Measurements from ENCODE around the gene SRF.
A peak's percentile ranks its signal among the peaks of the same experiment; 100 is the strongest.

The SRF gene

DNA sequence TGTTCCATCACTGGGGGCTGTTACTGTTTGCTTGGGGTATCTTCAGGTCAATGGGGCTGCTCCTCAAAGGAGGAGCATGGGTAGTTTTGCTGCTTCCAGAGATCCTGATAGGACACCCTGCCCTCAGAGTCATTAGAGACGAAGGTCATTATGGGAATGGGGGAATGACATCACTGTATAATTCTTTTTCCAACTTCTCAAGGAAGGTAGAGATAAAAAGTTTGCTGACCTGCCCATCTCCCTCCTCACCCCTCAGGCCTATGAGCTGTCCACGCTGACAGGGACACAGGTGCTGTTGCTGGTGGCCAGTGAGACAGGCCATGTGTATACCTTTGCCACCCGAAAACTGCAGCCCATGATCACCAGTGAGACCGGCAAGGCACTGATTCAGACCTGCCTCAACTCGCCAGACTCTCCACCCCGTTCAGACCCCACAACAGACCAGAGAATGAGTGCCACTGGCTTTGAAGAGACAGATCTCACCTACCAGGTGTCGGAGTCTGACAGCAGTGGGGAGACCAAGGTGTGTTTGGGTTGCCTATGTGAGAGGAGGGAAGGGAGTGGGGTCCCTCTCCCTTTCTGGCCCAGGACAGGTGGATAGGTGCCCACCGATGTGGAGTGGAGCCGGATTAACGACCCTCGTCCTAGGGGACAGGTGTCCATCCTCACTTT lies 2.7 kb downstream of the SRF start:
- no peaks in the 10 kb centered on the region for H3K9me3 Mint-ChIP-seq
- peak overlapping the region; percentile 93 for H3K27ac Mint-ChIP-seq
- H3K4me1 Mint-ChIP-seq = peaks cover 54% of the 10 kb centered on the region
- peaks cover 67% of the 10 kb centered on the region for H3K36me3 Mint-ChIP-seq
- peak overlapping the region; percentile 89 for H3K4me3 Mint-ChIP-seq
- ATAC-seq (no peak), DNase-seq (ENCODE audit: low spot score in 2 of 2) (peak in 1 of 2 donors; percentile 21)

DNA sequence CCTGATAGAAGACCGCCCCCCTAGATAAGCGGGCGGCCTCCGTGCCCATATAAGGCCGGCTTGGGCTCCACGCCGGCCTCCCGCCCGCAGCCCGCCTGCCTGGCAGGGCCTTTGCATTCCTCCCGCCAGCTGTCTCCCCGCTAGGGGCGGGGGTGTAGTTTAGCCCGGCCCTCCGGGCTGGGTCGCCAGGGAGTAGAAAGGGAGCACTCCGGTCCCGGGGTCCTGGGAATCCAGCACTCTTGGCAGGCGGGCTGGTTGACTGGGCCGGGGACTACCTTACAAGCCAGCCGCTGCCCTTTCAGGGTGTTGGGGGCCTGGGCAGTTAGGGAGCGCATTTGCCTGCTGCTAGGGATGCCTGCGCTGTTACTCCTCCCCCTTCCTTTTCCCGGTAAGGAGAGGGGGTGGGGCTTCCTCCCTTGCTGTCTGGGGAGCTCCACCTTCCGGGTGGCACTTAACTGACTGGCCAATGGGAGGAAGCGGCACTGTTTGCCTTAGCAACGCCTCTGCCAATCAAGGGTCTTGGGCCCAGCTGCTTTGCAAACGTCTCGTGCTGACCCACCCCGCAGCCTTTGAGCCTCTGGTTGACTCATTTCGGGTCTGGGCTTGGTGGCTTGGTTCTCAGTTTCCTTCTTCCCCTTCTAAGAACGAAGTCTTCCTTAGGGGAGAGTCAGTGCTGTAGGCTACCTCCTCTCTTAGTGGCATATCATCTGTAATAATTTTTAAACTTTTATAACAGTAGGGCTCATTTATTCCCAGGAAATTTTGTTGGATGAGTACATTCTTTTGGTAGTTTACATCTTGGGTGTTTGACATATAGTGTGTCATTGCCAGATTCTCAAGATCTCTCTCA lies 3.4 kb downstream of the SRF start:
- peak; percentile 86 for ATAC-seq
- Mint-ChIP-seq H3K36me3 (peaks cover 75% of the 10 kb centered on the region), H3K4me1 (peaks cover 54% of the 10 kb centered on the region)

DNA sequence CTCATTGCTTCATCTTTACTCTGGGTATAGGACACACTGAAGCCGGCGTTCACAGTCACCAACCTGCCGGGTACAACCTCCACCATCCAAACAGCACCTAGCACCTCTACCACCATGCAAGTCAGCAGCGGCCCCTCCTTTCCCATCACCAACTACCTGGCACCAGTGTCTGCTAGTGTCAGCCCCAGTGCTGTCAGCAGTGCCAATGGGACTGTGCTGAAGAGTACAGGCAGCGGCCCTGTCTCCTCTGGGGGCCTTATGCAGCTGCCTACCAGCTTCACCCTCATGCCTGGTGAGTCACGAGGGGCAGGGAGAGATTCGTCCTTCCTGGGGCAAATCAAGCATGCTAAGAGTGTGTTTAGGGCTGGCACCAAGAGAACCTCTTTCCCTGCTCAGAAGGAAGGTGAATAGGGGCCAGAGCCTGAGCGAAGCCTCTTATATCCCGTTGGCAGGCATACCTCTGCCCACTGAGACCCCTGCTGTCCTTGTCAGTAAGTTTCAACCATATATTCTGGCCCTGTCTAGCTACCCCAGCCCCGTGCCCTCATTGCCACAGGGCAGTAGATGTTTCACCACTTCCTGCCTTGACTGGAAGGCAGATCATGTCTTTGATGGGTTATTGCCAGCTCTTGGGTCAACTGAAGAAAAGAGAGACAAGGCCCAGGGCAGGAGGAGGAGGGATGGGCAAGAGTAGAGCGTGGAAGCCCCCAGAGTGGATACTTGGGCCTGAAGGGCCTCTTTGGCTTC lies 4.8 kb downstream of the SRF start:
- DNase-seq (ENCODE audit: low spot score in 2 of 2) = no peak
- no peak for ATAC-seq
- H3K27ac Mint-ChIP-seq = peak overlapping the region; percentile 93
- H3K36me3 Mint-ChIP-seq = peaks cover 82% of the 10 kb centered on the region
- H3K4me1 Mint-ChIP-seq = peaks cover 48% of the 10 kb centered on the region
- H3K9me3 Mint-ChIP-seq = no peaks in the 10 kb centered on the region
- peak overlapping the region; percentile 89 for H3K4me3 Mint-ChIP-seq

More for the DNA sequence above, 3.4 kb downstream of the SRF start:
- Mint-ChIP-seq H3K4me3 (peak overlapping the region; percentile 89), H3K9me3 (no peaks in the 10 kb centered on the region), H3K27ac (peak overlapping the region; percentile 93)
- peak; percentile 86 to 98 for DNase-seq (ENCODE audit: low spot score in 2 of 2)

DNA sequence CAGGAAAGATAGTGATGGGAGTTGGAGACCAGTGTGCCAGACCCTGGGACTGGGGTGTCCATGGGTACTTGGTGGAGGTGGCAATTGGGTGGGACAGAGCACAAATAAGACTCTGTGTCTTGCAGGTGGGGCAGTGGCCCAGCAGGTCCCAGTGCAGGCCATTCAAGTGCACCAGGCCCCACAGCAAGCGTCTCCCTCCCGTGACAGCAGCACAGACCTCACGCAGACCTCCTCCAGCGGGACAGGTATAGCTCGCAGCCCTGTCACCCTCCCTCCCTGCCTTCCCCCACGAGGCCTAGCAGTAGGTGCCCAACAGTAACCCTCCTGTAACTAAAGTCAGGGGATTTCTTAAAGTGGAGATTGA lies 5.3 kb downstream of the SRF start:
- DNase-seq (ENCODE audit: low spot score in 2 of 2) = no peak
- Mint-ChIP-seq H3K36me3 (peaks cover 82% of the 10 kb centered on the region), H3K4me3 (no peak overlapping the region), H3K4me1 (peaks cover 51% of the 10 kb centered on the region), H3K9me3 (no peaks in the 10 kb centered on the region), H3K27ac (peak overlapping the region; percentile 93)
- no peak for ATAC-seq

DNA sequence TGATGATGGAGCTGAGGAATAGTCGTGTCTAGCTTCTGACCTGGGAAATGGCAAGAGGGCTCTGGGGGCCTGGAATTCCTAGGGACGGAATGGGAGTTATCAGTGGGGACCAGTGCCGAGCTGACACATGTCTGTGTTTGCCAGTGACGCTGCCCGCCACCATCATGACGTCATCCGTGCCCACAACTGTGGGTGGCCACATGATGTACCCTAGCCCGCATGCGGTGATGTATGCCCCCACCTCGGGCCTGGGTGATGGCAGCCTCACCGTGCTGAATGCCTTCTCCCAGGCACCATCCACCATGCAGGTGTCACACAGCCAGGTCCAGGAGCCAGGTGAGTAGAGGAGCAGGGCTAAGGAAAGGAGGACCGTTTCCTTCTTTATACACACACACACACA lies 7.1 kb downstream of the SRF start:
- H3K4me3 Mint-ChIP-seq = no peak overlapping the region
- ATAC-seq = no peak
- H3K9me3 Mint-ChIP-seq = no peaks in the 10 kb centered on the region
- no peak overlapping the region for H3K27ac Mint-ChIP-seq
- H3K36me3 Mint-ChIP-seq = peaks cover 80% of the 10 kb centered on the region
- no peak for DNase-seq (ENCODE audit: low spot score in 2 of 2)
- peaks cover 54% of the 10 kb centered on the region for H3K4me1 Mint-ChIP-seq

DNA sequence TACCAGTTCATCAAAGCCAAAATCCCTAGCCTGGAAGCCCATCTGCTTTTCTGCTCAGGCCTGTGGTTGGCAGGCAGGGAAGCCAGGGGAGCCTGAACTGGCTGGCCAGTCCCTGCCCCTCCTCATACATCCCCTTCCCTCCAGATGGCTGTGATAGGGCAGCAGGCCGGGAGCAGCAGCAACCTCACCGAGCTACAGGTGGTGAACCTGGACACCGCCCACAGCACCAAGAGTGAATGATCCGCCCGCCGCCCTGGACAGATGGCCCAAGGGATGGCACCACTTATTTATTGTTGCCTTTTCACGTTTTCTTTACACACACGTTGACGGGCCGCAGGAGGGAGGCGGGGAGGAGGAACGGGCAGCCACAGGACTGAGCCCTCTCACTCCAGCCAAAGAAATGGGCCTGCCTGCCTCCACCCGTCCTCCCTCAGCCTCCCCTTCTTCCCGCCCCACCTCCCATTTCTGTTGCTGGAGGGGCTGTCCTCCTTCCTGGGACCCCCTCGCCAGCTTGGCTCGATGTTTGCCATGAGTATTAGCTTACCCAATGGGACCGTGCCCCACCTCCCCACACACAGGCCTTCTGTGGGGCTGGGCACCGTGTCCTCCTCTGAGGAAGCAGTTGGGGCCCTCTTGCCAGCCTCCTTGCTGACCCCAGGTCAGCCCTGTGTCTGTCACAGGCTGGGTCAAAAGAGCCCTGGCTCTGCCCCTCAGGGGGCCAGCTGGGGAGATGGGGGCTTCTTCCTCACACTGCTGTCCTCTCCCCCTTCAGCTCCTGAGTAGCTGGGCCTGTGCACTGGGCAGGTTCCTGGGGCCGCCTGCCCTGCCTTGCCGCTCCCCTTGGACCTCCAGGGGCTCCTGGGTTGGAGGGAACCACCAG lies 8.1 kb downstream of the SRF start:
- H3K4me1 Mint-ChIP-seq = peaks cover 54% of the 10 kb centered on the region
- H3K36me3 Mint-ChIP-seq = peaks cover 74% of the 10 kb centered on the region
- ATAC-seq (no peak), DNase-seq (ENCODE audit: low spot score in 2 of 2) (no peak)
- H3K9me3 Mint-ChIP-seq = no peaks in the 10 kb centered on the region
- H3K27ac Mint-ChIP-seq = no peak overlapping the region
- no peak overlapping the region for H3K4me3 Mint-ChIP-seq

DNA sequence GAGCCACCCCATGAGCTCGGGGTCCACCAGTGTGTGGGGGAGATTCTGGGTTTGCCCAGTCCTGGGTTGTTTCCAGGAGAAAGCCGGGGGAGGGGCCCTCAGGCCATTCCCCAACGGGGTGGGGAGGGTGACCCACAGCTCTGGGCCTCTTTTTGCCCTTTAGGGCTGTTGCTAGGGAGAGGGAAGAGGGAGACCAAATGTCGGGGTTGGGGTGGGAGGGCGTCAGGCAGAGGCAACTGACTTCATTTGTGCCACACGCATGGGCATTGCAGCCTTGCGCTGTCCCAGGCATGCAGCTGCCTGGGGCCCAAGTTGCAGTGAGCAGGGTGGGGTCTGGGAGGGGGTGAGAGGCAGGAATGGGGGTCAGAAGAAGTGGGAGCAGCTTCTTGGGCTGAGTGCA lies 9.0 kb downstream of the SRF start:
- H3K4me1 Mint-ChIP-seq = peaks cover 54% of the 10 kb centered on the region
- H3K27ac Mint-ChIP-seq = no peak overlapping the region

DNA sequence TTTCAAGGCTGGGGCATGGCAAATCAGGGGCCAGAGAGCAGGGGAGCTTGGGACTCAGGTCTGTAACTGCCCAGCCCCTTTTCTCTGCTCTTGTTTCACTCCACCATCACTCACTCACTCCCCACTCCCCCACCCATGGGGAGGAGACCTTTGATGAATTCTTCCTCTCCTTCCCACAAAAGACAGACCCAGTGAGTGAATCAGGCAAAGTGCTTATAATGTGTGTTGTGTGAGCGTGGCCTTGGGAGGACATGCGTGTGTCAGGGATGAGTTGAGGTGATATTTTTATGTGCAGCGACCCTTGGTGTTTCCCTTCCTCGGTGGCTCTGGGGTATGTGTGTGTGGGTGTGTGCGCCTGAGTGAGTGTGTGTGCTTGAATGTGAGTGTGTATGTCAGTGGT lies 9.9 kb downstream of the SRF start:
- Mint-ChIP-seq H3K4me1 (peaks cover 49% of the 10 kb centered on the region), H3K27ac (peak overlapping the region; percentile 85), H3K4me3 (peak overlapping the region; percentile 83), H3K36me3 (peaks cover 71% of the 10 kb centered on the region), H3K9me3 (no peaks in the 10 kb centered on the region)
- ATAC-seq (no peak), DNase-seq (ENCODE audit: low spot score in 2 of 2) (no peak)

More for the DNA sequence above, 9.0 kb downstream of the SRF start:
- H3K9me3 Mint-ChIP-seq = no peaks in the 10 kb centered on the region
- H3K36me3 Mint-ChIP-seq = peaks cover 74% of the 10 kb centered on the region
- DNase-seq (ENCODE audit: low spot score in 2 of 2) (no peak), ATAC-seq (no peak)
- H3K4me3 Mint-ChIP-seq = no peak overlapping the region

DNA sequence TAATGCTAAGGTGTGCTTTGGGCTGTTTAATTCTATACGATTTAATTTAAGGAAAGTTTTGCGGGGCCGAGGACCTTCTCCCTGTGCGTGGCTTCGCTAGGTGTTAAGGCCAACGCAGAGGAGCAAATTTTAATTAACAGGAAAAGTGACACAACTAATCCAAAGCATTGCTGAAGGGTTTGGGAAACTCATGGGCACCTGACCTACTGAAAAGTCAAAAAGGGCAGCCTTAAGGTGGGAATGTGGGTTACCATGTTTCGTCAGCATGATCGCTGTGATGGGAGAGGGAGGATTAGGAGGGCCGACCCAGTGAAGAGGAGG lies 10.5 kb downstream of the SRF start:
- no peaks in the 10 kb centered on the region for H3K9me3 Mint-ChIP-seq
- peaks cover 71% of the 10 kb centered on the region for H3K36me3 Mint-ChIP-seq
- no peak for DNase-seq (ENCODE audit: low spot score in 2 of 2)
- no peak for ATAC-seq
- H3K4me3 Mint-ChIP-seq = peak overlapping the region; percentile 83
- H3K4me1 Mint-ChIP-seq = peaks cover 50% of the 10 kb centered on the region
- H3K27ac Mint-ChIP-seq = peak overlapping the region; percentile 85

DNA sequence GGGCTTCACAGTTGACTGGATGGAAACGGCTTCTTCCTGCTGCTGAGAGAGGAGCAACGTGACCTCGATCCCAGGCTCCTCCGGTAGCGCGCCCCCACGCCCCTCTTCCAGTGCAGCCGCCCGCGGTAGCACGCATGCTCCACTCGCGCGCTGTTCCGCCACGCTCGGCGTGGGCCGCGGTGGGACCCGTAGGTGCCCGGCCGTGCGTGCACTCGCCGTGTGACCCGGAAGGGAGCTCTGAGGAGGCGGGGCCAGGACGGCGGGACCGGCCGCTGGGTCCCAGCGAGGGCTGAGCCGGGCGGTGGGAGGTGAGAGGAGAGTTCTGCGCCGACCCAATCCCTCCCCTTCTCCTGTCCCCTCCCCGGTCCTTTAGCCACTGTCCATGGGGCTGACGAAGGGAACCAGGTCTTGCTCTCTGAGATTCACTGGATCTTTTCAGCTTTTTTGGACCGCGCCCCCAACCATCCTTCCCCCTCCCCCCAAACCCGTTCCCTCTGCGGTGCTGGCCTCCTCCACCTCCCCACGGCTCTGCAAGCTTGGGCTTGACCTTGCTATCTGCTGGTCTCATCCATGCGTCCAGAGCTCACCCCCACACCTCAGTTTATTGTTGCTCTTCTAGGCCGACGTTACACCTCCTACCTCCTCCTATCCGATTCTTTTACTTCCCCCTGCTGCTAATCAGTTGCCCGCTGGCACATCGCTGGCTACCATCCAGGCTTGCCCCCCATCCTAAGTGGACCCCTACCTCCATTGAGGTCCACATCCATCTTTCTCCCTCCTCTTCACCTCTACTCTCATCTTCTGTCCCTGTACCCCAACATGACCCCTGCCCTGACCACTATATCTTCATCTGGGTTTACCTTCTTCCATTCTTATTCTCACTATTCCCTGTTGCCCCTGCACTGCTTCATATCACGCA lies 11.1 kb downstream of the SRF start, which contains the start of gene CUL9:
CUL9 (plus strand) TSS at position 255 of the 919 bp plus-strand sequence. CDS start 2,115 bp downstream, outside the sequence.
- ATAC-seq (peak; percentile 98), DNase-seq (ENCODE audit: low spot score in 2 of 2) (peak; percentile 74 to 90)
- H3K4me1 Mint-ChIP-seq = peaks cover 51% of the 10 kb centered on the region

DNA sequence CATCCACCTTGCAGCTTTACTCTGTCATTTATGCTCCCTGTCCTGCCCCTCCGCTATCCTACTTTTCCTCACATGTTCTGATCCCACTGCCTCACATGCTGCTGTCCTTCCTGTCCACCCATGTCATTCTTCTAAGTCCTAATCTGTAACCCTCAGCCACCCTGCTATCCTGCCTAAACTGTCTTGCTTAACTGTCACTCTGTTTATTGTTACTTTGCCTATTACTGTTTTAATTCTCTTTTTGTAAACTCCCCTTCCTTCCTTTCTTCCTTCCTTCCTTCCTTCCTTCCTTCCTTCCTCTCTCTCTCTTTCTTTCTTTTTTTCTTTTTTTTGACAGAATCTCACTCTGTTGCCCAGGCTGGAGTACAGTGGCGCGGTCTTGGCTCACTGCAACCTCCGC lies 12.4 kb downstream of the SRF start:
- Mint-ChIP-seq H3K27ac (peak overlapping the region; percentile 85), H3K4me3 (peak overlapping the region; percentile 83), H3K9me3 (no peaks in the 10 kb centered on the region), H3K36me3 (peaks cover 68% of the 10 kb centered on the region), H3K4me1 (peaks cover 51% of the 10 kb centered on the region)
- DNase-seq (ENCODE audit: low spot score in 2 of 2) (no peak), ATAC-seq (no peak)

More for the DNA sequence above, 11.1 kb downstream of the SRF start, which contains the start of gene CUL9:
- Mint-ChIP-seq H3K36me3 (peaks cover 68% of the 10 kb centered on the region), H3K27ac (peak within 1 kb of the TSS; percentile 85), H3K9me3 (no peaks in the 10 kb centered on the region), H3K4me3 (peak within 1 kb of the TSS; percentile 83)

DNA sequence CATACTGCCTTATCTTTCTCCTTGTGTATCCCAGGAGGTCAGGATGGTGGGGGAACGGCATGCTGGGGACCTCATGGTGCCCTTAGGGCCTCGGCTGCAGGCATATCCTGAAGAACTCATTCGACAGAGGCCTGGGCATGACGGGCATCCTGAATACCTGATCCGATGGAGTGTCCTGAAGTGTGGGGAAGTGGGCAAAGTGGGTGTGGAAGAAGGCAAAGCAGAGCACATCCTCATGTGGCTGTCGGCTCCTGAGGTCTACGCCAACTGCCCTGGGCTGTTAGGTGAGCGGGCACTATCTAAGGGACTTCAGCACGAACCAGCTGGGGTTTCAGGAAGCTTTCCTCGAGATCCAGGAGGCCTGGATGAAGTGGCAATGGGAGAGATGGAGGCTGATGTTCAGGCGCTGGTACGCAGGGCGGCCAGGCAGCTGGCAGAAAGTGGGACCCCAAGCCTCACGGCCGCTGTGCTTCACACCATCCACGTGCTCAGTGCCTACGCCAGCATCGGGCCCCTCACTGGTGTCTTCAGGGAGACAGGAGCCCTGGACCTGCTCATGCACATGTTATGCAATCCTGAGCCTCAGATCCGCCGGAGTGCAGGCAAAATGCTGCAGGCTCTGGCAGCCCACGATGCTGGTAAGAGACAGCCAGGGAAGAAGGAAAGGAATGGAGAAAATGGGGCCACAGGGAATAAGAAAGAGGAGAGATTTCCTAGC lies 13.4 kb downstream of the SRF start:
- DNase-seq (ENCODE audit: low spot score in 2 of 2) = no peak
- peak overlapping the region; percentile 85 for H3K27ac Mint-ChIP-seq
- no peak for ATAC-seq
- no peaks in the 10 kb centered on the region for H3K9me3 Mint-ChIP-seq
- peak overlapping the region; percentile 83 for H3K4me3 Mint-ChIP-seq
- H3K4me1 Mint-ChIP-seq = peaks cover 51% of the 10 kb centered on the region
- peaks cover 68% of the 10 kb centered on the region for H3K36me3 Mint-ChIP-seq

DNA sequence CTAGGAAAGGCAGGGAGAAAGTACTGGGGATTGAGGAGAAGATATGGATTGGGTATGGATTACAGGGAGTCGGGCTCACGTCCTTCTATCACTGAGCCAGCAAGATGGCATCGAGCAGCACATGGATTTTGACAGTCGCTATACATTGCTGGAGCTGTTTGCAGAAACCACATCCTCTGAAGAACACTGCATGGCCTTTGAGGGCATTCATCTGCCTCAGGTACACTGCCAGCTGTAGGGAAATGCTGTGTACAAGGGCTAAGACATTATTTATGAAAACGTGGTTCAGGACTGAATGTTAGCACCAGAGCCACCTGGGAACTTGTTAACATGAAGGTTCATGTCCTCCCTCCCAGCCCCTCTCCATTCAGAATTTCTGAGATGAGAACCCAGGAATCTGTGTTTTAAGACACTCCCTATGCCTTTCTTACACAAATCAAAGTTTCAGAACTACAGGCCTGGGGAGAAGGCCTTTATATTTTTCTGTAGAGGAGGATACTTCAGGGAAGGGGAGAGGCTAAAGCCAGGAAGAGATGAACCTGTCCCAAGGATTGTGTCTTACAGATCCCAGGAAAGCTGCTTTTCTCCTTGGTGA lies 14.4 kb downstream of the SRF start:
- Mint-ChIP-seq H3K27ac (peak overlapping the region; percentile 85), H3K4me1 (peaks cover 51% of the 10 kb centered on the region), H3K36me3 (peaks cover 71% of the 10 kb centered on the region), H3K4me3 (no peak overlapping the region), H3K9me3 (no peaks in the 10 kb centered on the region)
- DNase-seq (ENCODE audit: low spot score in 2 of 2) (no peak), ATAC-seq (no peak)

All from stimulated activated effector memory CD8-positive, alpha-beta T cell treated with anti-CD3 and anti-CD28 coated beads, Interleukin-12 subunit alpha, Interleukin-12 subunit beta, amount 100 ng/mL, for 72 hours (primary cell).